Thoracic aorta (tissue), 2 donors: ENCODE measurements around the gene DLGAP3. TPM values are rescaled to one million over a fixed set of nuclear protein-coding genes. Genes with fewer than 3 reads are reported as not detected.

Source experiments
- ATAC-seq: fragments of 150-250 bp; one replicate; pipeline ENCODE4 v1.8.0; 2017; ENCODE audit warnings: low read depth; ENCODE audit not compliant: insufficient number of reproducible peaks, low FRiP score
- DNase-seq: peaks from one replicate; pipeline ENCODE4 v3.0.0-alpha.2; 2020; ENCODE audit warnings: low spot score
- H3K27ac ChIP-seq, 2 donors: fragments of 200-600 bp; sonication (generic); 1 replicate in 1 of 2; 2 replicates in 1 of 2; pipeline ENCODE4 v1.5.1; 2016; ENCODE audit warnings: mild to moderate bottlenecking in 2 of 2, moderate library complexity in 2 of 2
- H3K27me3 ChIP-seq: fragments of 200-600 bp; sonication (generic); replicated peaks from 2 replicates; pipeline ENCODE4 v1.6.0; 2016; ENCODE audit warnings: mild to moderate bottlenecking; ENCODE audit not compliant: insufficient read depth
- H3K36me3 ChIP-seq: fragments of 200-600 bp; sonication (generic); one replicate; pipeline ENCODE4 v1.5.1; 2016
- H3K4me1 ChIP-seq, 2 donors: fragments of 200-600 bp; sonication (generic); 1 replicate in 1 of 2; 2 replicates in 1 of 2; pipeline versions ENCODE4 v1.5.1 to v1.6.0; 2016; ENCODE audit warnings: low read depth in 2 of 2, mild to moderate bottlenecking in 1 of 2; ENCODE audit not compliant: control insufficient read depth in 1 of 2
- H3K4me3 ChIP-seq: fragments of 200-600 bp; sonication (generic); 2 replicates; pipeline ENCODE4 v1.5.1; 2016; ENCODE audit warnings: mild to moderate bottlenecking
- H3K9me3 ChIP-seq: fragments of 200-600 bp; sonication (generic); 2 replicates; pipeline ENCODE4 v1.5.1; 2016
- total RNA-seq, 2 donors: library from RNA; depleted of rRNA; stranded (reverse); fragments of >200 nt; gene quantifications; one replicate each; pipeline versions ENCODE4 v1.1.0 to v1.2.3, GENCODE V29; 2016
- TF ChIP-seq, protein P1 (sequence below): fragments of 200-600 bp; sonication (generic); IDR thresholded peaks from one replicate; pipeline ENCODE4 v1.5.1; 2019; ENCODE audit warnings: antibody characterized with exemption

DLGAP3 gene
- total RNA-seq, 2 donors from 2014 or later: 0.14 to 0.21 TPM

DNA sequence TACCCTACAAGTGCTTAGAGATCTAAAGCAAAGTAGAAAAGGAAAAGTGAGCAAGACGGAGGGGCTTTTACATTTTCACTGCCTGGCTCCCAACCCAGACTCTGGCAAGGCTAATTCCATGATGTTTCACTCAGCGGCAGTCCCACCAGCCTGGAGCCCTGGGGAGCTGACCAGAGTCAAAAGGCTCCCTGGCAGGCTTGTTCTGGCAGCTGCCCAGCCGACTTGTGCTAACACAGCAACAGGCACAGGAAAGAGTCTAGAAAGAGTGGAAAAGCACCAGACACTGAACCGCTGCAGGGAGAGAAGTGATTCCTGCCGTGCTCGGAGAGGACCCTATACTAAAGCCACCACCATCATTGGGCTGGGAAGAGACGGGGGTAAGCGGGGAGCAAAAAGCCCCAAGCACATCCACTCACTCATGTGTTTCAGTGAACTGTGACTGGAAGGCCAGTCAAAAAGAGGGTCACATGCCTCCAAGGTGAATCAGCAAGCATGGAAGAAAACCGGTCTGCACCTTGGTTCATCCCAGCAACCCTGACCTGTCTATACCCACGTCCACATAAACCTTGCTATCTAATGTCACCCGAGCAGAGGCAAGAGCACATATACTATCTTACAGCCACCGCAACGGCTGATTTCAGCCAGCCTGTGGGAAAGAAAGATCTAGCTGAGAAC is 77.9 kb downstream of the DLGAP3 start:
- Histone ChIP-seq H3K27ac (peak overlapping the region; percentile 80 to 91), H3K4me1 (peaks cover 17 to 41% of the 10 kb centered on the region in 2 donors), H3K27me3 (no peaks in the 10 kb centered on the region), H3K36me3 (peaks cover 18% of the 10 kb centered on the region), H3K9me3 (no peaks in the 10 kb centered on the region), H3K4me3 (peak overlapping the region; percentile 44)
- TF ChIP-seq, protein P1, sequence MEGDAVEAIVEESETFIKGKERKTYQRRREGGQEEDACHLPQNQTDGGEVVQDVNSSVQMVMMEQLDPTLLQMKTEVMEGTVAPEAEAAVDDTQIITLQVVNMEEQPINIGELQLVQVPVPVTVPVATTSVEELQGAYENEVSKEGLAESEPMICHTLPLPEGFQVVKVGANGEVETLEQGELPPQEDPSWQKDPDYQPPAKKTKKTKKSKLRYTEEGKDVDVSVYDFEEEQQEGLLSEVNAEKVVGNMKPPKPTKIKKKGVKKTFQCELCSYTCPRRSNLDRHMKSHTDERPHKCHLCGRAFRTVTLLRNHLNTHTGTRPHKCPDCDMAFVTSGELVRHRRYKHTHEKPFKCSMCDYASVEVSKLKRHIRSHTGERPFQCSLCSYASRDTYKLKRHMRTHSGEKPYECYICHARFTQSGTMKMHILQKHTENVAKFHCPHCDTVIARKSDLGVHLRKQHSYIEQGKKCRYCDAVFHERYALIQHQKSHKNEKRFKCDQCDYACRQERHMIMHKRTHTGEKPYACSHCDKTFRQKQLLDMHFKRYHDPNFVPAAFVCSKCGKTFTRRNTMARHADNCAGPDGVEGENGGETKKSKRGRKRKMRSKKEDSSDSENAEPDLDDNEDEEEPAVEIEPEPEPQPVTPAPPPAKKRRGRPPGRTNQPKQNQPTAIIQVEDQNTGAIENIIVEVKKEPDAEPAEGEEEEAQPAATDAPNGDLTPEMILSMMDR: no peak
- DNase-seq: peak; percentile 64
- no peak for ATAC-seq

DNA sequence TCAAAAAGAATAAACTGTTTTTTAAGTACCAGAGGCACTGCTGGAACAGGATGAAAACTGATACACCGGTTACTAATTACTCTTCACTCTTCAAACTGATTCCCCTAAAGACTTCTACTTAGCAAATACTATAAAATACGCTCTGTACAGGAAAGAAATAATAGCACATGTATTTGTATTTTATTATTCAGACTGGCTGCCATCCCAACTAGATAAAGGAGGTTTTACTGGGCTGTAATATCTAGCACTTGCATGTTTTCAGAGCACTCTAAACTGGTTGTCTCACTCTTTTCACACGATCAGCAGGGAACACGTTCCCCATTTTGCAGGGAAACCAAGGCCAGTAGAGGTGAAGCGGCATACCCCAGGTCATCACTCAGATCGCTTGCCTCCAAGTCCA is 79.1 kb downstream of the DLGAP3 start:
- peaks cover 17 to 41% of the 10 kb centered on the region in 2 donors for H3K4me1 ChIP-seq
- H3K27ac ChIP-seq: peak overlapping the region; percentile 80 to 91
- no peak overlapping the region for H3K4me3 ChIP-seq
- no peaks in the 10 kb centered on the region for H3K9me3 ChIP-seq
- TF ChIP-seq, protein P1: no peak
- H3K27me3 ChIP-seq: no peaks in the 10 kb centered on the region
- DNase-seq (no peak), ATAC-seq (no peak)
- H3K36me3 ChIP-seq: peaks cover 16% of the 10 kb centered on the region

DNA sequence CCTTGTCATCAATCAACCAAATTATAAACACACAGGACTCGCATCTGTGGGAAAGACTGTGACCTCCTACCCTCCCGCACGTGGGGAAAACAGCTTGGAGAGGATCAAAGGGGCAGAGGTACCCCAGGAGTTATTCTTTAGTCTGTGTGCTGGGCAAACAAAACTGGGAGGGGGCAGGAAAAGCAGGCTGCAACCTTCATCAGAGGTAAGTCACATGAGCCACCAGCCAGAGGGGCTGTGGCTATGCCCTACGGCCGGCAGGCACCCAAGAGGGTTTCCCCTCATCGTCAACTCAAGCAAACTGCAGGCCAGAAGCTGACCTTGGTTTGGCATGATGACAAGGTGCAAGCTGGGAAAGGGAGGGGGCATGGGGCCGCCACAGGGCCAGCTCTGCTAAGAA is 82.4 kb downstream of the DLGAP3 start:
- H3K4me1 ChIP-seq: peaks cover 16 to 25% of the 10 kb centered on the region in 2 donors
- H3K36me3 ChIP-seq: no peaks in the 10 kb centered on the region
- H3K27me3 ChIP-seq: no peaks in the 10 kb centered on the region
- TF ChIP-seq, protein P1: no peak
- ATAC-seq: no peak
- DNase-seq: no peak
- no peaks in the 10 kb centered on the region for H3K9me3 ChIP-seq
- no peak overlapping the region for H3K4me3 ChIP-seq
- H3K27ac ChIP-seq: no peak overlapping the region

DNA sequence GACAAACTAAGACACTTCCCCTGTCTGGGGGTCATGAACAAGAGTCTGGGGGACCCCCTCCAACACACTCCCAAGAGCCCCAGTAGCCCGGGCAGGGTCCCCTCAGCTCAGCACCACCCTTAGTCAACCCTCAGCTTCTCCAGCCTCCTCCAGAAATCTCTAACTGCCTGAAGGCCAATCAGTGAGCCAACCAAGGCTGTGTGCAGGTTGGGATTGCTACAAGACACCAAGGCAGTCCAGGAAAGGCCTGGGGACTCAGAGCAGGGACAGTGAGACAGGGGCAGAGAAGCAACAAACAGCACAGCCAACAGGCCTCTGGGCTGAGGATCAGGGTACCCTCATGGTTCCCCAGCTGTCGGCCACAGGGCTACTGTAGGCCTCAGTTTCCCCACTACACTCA is 83.2 kb downstream of the DLGAP3 start:
- no peak overlapping the region for H3K4me3 ChIP-seq
- H3K27ac ChIP-seq: no peak overlapping the region
- H3K4me1 ChIP-seq: peaks cover 8 to 17% of the 10 kb centered on the region in 2 donors
- TF ChIP-seq, protein P1: no peak
- H3K36me3 ChIP-seq: no peaks in the 10 kb centered on the region
- H3K27me3 ChIP-seq: no peaks in the 10 kb centered on the region
- ATAC-seq: no peak
- H3K9me3 ChIP-seq: no peaks in the 10 kb centered on the region
- DNase-seq: no peak

DNA sequence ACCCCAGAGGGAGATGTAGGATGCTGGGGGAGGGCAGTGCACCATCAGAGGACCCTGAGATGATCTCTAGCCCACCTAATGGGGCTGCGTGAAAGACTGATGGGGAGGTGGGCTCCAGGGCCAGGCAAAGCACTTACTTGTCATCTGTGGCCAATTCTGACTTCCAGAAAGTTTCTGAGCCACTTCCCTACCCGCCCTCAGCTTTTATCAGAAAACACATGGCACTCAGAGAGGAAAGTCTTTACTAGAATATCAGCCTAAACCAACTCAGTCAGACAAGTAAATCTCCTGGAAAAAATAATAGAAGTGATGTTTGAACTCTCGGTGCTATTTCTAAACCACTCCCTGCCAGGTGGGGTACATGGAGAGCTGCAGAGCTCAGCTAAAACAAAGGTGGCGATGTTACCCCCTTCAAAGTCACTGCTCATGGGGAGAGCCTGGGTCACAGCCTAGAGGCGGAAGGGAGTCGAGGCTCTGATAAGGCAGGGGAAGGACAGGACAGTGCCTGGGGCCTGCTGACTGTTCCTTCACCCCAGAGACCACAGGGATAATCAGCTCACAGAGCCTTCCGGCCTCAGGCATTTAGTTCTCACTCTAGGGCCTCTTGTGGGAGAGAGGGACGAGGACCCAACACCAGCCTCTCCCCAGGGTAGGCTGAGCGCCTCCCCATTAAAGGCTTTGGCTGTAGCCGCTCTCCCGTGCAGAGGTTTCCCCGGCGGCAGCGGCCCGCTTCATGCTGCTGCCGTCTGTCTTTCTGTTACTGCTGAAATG is 84.1 kb downstream of the DLGAP3 start:
- no peak overlapping the region for H3K27ac ChIP-seq
- ATAC-seq: no peak
- H3K9me3 ChIP-seq: no peaks in the 10 kb centered on the region

More for the DNA sequence above, 84.1 kb downstream of the DLGAP3 start:
- H3K36me3 ChIP-seq: no peaks in the 10 kb centered on the region
- peaks cover 0 to 7% of the 10 kb centered on the region in 2 donors for H3K4me1 ChIP-seq
- H3K4me3 ChIP-seq: no peak overlapping the region
- DNase-seq: no peak
- TF ChIP-seq, protein P1: no peak
- H3K27me3 ChIP-seq: no peaks in the 10 kb centered on the region
